ENCODE measurements around the gene KANK4.
"Not testable (repeated sequence)": the region's sequence is repeated elsewhere in the genome, so short reads cannot be mapped to it uniquely, and the experiment has no call there.

Gene KANK4

DNA sequence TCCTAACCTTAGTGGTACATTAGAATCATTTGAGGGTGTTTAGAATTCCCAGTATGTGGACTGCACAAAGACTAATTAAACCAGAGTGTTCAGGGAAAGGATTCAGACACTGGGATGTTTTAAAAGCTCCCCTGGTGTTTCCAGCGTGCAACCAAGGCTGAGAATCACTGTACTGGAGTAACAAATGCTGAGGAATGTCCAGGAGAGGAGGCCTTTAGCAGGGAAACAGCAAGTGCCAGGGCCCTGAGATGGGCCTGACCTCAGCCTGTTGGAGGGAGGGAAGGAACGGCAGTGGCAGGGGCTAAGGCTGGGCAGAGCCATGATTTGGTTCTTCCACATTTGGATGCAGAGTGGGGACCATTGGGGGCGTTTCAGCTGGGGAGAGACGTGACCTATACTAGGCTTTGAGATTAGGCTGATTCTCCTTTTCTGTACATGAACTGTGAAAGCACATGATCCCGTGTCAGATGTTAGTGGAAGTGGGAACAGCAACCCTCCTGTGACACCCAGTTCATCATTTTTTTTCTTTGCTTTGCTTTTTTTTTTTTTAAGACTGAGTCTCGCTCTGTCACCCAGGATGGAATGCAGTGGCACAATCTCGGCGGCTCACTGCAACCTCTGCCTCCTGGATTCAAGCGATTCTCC lies 49.3 kb downstream of the KANK4 start:
- DNase-seq: no peak

DNA sequence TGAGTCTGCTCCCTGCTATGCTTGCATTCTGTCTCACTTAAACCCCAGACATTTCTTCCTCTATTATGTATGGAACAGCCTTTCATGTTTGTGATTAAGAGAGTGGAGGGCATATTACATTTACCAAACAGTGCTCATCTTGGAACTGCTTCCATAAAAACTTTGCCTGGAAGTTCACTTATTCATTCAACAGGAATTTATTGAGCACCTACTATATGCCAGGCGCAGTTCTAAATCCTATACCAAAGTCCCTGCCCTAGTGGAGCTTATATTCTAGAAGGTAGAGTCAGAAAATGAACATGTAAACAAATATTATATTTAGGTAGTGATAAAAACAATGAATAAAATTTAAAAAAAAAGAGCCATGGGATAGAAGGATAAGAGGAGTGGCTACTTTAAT lies 49.8 kb downstream of the KANK4 start:
- DNase-seq: no peak

DNA sequence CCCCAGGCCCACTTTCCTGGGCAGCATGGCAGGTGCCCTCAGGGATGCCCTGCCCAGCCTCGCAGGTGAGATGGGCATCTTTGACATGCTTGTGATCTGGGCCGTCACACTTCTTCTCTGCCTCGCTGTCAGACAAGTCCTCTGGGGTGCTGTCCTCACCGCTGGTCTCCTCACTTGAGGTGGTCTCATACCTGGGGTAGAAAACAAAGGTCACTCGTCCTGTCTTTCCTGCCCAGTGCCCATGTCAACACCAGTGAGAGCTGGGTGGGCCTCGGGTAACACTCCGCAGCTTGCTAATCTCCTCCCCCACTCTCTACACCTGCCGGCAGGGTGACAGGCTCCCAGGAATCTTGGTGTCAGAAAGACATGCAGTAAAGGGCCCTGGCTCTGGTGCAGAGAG lies 50.9 kb downstream of the KANK4 start:
- no peak for DNase-seq

DNA sequence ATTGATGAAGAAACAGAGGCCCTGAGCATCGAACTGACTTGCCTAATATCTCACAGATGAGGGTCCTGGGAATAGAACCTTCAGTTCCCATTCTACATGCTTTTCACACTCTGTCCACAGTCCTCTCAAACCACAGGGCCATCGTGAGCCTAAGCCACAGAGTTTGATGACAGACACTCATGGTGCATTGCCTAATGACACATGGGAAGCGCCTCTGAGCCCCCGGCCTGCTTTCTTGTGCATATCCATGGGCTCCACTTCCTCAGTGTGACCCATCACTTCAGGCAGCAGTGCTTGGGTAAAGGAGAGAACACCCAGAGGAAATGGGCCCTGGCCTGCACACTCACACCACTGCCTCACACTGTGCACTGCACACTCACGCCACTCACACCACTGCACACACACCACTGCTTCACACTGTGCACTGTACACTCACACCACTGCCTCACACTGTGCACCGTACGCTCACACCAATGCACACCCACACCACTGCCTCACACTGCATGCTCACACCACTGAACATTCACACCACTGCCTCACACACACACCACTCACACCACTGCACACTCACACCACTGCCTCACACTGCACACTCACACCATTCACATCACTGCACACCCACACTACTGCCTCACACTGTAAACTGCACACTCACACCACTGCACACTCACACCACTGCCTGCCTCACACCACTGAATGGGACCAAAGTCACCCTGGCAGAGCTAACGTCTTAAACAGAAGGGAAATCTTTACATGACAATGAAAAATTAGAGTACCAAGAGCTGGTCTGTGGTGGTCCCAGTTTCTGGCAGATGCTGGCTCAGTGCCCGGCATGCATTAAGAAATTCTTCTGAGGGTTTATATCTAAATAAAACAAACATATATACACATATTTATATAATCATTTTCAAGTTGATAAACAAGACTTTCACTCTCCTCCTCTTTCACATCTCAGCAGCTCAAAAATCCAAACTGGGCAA lies 53.0 kb downstream of the KANK4 start:
- no peak for DNase-seq

DNA sequence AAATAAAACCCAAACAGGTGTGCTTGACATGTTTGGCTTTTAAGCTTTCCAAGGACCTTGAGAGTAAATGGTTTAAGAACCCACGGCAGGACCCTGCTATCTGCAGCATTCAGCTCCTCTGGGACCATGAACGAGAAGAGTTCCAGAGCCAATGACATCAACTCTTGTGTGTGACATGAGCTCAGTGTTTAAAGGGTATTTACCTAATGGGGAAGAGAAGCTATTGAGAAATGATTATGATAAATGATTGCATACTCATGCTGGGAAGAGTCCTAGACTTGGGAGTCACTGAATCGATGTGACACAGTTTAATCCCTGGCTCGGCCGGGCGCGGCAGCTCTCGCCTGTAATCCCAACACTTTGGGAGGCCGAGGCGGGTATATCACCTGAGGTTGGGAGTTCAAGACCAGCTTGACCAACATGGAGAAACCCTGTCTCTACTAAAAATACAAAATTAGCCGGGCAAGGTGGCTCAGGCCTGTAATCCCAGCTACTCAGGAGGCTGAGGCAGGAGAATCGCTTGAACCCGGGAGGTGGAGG lies 55.4 kb downstream of the KANK4 start:
- DNase-seq: no peak

DNA sequence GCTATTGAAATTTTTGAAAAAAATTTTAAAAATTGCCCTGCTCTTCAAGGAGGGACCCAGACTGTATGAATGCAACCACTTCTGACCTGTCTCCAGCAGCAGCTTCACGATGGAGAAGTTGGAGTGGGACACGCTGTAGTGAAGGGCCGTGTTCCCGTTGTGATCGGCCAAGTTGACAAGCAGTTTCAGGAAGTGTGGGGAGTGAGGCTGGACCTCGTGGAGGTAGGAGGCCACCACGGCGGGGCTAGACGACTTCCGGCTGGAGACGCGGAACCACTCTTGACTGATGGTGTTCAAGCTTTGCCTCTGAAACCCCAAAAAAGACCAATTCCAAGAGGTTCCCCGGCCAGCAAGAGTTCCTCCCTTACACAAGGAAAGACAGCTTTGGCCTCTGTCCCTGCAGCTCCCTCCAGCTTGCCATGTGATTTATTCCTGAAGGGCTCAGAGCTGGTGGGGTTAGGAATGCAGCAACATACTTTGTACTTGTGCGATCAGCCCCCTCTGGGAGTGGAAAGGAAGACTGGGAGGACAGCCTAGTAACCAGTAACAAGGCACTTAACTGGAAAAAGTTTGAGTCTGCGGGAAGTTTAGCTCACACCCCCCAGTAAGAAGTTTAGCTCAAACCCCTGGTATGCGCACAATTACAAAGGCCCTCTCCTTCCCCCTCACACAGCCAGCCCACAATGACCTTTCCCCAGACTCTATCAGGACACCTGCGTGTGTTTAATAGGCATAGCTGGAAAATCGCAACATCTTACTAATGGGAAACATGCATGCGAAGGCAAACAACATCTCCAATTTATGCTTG lies 56.0 kb downstream of the KANK4 start:
- no peak for DNase-seq

DNA sequence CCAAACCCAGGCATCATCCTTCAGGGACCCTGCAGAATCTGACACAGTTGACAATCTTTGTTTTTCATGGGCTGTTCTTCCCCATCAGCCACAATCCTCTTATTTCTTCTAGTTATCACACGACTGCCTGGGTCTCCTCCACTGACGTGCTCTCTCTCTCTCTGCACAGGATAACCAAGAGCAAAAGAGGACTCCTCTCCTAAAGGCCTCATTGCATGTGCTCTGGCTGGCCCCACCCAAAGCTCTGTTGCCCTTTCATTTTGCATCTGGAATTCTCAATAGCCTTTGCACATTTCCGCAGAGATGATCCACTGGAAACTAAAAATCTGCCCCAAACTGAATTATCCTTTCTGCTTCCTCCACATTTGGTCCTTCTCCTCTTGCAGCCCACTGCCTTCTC lies 58.5 kb downstream of the KANK4 start:
- DNase-seq: no peak

DNA sequence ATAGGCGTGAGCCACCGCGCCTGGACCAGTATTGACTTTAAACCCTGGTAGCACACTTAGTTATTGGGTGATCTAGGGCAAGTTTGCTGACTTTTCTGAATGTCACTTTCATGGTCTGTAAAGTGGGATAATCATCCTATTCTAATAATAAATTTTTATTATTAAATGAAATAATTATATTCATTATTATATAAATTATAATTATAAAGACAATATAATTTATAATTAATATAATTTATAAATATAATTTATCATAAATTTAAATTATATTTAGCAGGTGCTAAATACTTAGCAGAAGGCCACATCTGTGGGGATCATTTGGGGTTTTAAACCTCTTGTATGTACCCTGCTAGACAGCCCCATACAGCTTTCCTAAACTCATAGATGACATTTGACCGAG lies 59.7 kb downstream of the KANK4 start:
- DNase-seq: no peak

DNA sequence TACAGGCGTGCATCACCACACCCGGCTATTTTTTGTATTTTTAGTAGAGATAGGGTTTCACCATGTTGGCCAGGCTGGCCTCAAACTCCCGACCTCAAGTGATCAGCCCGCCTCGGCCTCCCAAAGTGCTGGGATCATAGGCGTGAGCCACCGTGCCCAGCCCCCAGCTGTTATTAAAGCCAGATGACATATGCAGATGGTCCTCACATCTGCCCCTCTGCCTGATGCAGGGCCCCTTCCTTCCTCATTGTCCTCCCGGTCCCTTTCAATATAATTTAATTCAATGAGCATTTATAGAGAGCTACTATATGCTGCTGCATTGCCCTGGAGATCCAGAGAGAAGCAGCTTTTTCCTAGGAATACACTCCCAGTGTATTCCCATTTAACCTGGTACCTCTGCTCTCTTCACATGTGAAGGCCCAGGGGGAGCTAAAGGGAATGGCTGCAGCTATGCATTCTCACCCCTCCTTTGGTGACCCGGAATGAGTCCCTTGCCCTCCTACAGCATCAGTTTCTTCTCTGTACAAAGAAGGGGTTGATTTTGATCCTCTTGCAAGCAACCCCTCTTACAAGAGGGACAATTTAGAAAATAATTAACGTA lies 69.0 kb downstream of the KANK4 start:
- DNase-seq: no peak

DNA sequence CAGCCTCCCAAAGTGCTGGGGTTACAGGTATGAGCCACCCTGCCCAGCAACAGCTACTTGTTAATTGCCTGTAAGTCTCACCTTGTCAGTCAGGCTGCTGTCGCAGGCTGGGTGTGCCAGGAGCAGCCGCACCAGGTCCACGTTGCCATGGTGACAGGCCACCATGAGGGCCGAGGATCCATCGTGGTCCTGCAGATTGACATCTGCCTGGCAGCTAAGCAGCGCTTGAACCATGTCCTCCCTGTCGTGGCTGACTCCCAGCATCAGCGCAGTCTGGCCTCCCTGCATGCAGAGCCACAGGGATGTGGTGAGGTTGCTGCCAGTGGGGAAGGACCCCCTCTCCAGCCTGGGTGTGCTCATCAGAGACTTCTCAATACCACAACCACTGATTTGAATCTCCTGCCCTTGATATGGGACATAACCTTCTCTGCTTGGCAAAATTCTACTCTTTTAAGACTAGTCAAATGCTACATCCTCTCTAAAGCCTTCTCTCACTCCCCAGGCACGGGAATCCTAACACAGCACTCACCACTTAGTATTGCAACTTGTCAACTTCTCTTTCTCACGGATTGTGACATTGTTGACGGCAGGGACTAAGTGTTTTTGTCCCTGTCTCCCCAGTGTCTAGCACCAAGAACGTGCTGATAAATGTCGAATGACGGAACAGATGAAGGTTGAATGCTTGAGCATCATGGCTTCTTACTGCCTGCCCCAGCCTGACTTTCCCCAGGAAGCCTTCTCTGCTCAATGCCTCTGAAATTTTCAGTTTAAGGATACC lies 71.7 kb downstream of the KANK4 start:
- no peak for DNase-seq

DNA sequence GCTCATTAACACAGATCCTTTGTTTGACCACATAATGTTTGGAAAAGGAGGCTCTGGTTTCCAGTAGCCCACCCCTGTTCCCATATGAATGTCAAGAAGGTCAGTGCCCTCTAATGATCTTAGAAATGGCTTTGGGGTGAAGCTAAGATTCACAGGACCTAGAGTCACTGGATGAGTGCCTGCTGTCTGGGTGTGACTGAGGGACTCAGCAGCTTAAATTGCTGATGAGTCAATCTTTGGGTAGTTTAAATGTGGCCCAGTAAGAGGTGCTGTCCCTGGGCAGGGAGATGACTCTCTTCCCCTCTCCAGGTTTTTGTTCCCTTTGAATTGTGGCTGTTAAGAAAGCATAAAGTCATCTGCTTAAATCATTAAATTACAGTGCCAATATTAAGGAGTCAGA lies 74.0 kb downstream of the KANK4 start:
- no peak for DNase-seq

DNA sequence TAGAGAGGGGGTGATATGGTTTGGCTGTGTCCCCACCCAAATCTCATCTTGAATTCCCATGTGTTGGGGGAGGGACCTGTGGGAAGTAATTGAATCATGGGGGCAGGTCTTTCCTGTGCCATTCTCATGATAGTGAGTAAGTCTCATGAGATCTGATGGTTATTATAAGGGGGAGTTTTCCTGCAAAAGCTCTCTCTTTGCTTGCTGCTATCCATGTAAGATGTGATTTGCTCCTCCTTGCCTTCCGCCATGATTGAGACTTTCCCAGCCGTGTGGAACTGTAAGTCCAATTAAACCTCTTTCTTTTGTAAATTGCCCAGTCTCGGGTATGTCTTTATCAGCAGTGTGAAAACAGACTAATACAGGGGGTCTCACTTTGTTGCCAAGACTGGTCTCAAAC lies 74.9 kb downstream of the KANK4 start:
- DNase-seq: not testable (repeated sequence)

DNA sequence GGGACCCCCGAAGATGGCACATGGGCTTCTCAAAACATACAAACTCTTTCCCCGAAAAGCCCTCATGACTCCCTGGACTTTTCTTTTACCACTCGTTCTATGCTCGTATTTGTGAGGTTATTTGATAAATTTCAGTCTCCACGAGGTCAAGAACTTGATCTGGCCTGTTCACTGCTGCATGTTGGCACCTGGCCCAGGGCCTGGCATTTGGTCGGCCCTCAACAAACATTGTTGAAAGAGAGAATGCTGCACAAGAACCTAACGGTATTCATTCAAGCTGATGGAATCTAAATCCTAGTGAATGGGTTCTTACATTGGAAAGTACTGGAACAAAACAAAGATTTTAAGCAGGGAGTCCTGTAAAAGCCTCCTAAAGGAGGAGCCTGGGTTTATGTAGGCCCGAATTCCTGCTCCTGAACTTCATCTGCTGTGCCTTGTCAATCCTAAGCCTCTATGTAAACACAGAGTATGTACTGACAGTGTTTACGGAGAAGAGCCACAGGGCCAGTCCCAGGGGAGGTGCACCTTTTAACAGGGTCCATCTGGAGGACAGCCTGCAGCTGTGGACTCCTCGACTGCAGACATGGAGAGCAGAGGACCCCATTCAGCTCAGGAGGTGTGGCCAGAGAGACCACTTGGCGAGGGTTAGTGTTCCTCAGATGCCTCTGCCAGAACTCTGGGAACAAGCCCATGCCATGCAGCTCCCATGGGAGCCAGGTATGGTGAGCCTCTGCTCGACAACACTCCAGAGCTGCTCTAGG lies 77.7 kb downstream of the KANK4 start:
- DNase-seq: no peak

DNA sequence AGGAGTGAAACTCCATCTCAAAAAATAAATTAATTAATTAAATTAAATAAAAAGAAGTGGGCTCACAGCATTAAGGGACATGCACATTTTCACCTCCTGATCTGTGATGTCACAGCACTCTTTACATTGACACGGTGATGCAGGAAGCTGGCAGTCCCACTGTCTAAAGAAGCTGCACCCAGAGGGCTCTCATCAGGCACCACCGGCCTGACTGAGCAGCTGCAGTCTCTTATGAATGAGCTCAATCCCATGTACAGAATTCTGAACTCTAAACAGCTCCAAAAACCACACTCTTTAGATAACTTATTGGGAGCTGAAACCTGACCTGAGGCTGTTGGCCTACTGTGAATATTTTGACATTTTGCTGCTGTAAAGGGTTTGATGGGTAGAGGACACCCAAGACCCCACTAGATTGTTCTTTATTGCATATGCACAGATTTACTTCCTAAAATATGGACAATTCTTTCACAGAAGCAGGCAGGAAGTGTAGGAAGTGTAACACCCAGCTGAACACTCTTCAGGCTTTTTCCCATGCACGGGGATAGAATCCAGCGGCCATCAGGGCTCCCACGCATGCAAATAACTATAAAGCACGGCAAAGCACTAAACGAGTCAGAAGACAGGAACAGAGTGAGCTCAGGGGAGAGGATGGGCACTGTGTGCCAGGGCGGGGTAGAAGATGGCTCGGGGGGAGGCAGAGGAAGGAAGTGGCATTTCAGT lies 78.4 kb downstream of the KANK4 start:
- DNase-seq: no peak

DNA sequence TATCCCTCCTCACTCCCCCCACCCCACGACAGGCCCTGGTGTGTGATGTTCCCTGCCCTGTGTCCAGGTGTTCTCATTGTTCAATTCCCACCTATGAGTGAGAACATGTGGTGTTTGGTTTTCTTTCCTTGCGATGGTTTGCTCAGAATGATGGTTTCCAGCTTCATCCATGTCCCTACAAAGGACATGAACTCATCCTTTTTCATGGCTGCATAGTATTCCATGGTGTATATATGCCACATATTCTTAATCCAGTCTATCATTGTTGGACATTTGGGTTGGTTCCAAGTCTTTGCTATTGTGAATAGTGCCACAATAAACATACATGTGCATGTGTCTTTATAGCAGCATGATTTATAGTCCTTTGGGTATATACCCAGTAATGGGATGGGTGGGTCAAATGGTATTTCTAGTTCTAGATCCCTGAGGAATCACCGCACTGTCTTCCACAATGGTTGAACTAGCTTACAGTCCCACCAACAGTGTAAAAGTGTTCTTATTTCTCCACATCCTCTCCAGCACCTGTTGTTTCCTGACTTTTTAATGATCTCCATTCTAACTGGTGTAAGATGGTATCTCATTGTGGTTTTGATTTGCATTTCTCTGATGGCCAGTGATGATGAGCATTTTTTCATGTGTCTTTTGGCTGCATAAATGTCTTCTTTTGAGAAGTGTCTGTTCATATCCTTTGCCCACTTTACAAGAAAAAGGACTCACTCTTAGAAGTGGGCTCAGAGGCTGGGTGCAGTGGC lies 79.4 kb downstream of the KANK4 start:
- DNase-seq: not testable (repeated sequence)

DNA sequence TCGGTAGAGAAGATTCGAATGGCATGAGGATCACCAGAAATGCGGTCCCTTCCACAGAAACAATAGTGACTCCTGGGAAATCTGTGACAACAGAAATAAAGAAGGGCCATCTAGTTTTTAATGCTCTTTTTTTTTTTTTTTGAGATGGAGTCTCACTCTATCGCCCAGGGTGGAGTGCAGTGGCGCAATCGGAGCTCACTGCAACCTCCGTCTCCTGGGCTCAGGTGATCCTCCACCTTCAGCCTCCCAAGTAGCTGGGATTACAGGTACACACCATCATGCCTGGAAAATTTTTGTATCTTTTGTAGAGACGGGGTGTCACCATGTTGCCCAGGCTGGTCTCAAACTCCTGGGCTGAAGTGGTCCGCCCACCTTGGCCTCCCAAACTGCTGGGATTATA lies 80.7 kb downstream of the KANK4 start:
- no peak for DNase-seq

DNA sequence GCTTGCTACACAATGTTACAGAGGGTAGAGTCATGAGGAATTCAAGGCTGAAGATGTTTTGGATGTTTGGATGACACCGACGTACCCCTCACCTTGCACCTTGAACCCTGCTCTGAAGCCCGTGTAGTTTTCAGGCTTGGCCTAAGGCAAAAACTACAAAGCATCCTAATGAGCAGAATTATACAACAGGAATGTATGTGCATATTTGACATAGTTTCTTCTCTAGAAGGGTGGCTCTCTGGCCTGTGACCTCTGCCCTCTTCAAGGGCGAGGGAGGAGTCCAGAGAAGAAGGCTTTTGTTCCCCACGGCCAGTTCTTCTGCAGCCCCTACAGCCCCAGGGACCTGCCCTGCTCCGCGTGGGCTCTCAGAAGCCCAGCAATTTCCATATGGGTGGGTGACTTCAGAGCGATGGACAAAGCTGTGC lies 81.3 kb downstream of the KANK4 start:
- DNase-seq: no peak

DNA sequence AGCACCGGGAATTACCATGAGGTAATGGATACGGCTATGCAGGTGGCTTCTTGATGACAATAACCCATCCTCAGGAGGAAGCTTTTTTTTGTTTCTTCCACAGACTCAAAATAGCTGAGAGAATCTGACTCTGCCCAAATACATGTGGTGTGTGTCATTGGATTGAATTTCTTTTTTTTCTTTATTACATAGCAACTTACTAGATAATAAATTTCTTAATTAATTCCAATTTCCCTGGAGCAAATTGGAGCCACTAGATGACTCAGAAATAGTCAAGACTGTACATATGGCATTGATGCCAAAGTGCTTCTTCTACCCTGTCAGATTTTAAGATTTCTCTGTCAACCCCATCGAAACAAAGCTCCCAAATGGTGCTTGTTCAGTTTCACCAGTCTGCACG lies 81.9 kb downstream of the KANK4 start:
- no peak for DNase-seq

DNA sequence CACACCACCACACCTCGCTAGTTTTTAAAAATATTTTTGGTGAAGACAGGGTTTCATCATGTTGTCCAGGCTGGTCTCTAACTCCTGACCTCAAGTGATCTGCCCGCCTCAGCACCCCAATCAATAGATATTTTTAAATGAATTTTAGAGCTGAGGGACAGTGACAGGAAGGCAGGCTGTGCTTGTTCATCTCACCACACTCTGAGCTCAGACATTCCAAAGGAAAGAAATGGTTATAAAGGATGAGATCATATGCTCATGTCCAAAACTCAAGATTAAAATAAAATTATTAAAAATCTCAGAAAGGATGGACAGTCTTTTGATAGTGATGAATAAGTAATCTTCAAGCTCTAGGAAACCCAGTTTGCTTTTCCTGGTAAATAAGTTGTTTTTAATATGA lies 83.7 kb downstream of the KANK4 start:
- no peak for DNase-seq

DNA sequence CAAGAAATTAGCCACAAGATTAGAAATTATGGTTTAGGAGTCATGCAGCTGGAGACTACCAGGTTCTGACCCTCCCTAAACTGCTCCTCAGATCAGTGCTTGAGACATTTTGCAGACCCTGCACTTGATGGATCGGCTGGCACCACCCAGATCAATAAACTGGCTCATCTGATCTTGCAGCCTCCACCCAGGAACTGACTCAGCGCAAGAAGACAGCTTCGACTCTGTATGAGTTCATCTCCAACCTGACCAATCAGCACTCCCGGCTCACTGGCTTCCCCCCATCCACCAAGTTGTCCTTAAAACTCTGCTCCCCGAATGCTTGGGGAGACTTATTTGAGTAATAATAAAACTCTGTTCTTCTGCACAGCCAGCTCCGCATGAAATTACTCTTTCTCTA lies 84.5 kb downstream of the KANK4 start:
- DNase-seq: no peak
